NCI-H2081 treated with DMSO at 0.1 percent for 48 hours (cell line): ENCODE measurements around the gene C12orf76.
"Not testable (repeated sequence)": the region's sequence is repeated elsewhere in the genome, so short reads cannot be mapped to it uniquely, and the experiment has no call there.

Experiments
- DNase-seq: peaks from one replicate; lab custom pipeline; 2025; lab: John Stamatoyannopoulos, UW

Gene C12orf76, protein sequence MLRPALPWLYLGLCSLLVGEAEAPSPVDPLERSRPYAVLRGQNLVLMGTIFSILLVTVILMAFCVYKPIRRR

DNA sequence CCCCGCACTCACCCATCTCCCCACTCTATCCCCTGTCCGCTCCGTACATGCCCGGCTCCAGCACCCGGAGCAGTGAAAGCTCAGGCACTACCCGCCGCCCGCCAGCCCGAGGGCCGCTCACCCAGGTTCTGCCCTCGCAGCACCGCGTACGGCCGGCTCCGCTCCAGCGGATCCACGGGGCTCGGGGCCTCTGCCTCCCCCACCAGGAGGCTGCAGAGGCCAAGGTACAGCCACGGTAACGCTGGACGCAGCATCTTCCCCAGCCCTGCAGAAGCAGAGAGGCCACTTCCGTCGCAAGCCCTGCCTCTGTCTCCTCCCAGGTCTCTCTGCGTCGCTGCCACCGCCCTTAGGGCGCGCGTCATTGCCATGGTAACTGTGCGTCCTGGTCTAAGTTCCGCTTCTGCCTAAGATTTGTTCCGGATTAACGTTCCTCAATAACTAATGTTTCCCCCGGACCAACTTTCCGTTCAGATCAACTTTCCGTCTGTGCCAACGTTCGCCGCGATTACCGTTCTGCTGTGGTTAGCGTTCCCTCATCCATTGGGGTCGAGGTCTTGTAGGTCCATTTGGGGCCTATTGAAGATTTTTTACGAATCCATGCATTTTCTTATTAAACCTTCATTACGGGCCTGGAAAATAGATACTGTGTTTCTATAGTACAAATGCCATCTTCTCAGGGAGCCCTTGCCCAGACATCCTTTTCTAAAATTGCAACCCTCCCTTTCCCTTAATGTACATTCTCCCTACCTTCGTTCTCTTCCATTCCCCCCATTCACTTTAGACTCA lies at the start of gene C12orf76:
C12orf76 (minus strand) TSS at position 281 of the 786 bp plus-strand sequence; CDS start at position 254, 27 bp downstream.
- DNase-seq: peak; percentile 89

DNA sequence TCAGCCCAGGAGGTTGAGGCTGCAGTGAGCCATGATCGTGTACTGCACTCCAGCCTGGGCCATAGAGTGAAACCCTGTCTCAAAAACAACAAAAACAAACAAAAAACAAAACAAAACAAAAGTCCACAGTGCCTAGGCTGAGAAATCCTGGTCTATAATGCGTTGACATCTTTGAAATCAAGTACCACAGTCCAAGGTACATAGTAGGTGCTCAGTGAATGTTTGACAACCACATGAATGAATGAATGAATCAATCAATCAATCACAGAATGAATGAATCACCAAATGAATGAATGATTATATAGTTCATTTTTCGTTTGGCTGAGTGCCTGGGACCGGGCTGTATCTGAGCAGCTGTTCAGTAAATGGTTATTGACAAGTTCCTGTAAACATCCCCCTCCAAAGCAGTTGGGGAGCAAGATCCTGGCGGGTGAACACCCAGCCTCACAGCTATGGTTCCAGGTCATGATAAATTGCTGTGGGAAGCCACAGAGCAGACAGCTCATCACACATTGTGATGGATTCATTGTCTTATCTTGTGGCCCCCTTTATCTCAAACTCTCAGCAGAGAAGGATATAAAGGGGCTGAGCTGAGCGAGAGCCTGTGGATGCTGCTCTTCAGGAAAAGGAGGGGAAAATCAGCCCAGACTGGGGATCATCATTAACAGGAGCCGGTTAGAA lies 45.4 kb upstream of the C12orf76 start:
- DNase-seq: no peak

DNA sequence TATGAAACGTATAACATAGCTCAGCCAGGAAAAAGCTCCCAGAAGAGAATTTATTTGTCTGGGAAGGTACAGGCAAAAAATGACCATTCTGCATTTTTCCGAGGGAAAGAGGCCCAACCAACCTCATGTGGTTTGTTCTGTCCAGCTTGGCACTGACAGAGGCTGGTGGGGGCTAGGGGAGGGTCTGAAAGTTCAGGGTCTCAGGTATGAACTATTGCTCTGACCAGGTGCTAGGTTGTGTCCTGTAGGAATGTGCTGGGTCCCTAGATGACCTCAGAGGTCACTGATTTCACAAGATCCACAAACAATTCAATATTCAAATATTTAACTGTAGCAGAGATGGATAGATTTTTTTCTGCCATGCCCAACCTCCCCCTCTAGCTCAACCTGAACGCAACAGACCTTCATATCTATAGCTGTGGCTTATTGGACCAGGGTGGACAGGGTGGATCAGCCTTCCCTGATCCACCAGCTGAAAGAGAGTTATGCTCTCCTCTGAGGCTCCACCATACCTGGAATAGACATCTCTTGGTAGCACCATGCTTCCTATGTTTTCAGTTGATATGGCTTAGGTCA lies 42.9 kb upstream of the C12orf76 start:
- no peak for DNase-seq

DNA sequence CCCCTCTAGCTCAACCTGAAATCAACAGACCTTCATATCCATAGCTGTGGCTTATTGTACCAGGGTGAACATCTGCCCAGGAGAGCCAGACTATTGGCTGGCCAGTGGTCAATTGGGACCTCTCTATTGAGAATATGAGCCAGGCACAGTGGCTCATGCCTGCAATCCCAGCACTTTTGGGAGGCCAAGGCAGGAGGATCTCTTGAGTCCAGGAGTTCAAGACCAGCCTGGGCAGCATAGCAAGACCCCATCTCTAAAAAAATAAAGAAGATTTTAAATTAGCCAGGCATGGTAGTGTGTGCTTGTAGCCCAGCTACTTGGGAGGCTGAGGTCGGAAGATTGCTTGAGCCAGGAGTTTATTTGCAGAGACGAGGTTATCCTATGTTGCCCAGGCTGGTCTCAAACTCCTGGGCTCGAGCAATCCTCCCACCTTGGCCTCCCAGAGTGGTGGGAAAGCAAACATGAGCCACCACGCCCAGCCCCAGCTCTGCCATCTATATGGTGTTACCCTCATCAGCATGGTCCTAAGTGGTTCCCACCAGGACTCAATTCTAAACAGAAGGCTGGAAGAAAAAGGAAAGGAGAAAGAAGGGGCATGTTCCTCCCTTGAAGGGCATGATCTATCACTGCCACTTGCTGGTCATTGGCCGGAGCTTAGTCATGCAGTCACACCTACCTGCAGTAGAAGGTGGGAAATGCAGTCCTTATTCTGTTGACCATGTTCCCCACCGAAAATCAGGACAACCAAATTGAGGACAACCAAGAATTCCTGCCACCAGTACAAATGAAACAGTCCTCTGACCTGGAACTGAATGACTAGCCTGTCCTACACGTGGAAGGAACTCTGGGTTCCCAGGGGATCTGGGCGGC lies 42.2 kb upstream of the C12orf76 start:
- no peak for DNase-seq

DNA sequence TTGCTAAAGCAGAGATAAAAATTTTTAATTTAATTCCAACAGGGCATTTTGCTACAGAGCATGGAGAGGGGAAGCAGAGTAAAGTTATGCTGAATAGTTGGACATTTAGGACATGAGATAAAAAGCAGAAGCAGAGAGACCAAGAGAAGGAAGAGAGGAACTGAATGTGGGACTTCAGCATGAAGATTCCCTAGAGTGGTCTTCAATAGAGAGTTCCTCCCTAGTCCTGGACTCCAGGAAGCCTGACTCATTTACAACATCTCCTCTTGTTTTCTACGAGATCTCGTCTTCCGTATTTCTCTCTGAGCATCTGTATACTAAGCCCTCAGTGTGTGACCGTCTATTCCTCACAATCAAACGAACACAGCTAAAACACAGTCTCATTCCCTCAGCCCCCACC lies 40.6 kb upstream of the C12orf76 start:
- no peak for DNase-seq

DNA sequence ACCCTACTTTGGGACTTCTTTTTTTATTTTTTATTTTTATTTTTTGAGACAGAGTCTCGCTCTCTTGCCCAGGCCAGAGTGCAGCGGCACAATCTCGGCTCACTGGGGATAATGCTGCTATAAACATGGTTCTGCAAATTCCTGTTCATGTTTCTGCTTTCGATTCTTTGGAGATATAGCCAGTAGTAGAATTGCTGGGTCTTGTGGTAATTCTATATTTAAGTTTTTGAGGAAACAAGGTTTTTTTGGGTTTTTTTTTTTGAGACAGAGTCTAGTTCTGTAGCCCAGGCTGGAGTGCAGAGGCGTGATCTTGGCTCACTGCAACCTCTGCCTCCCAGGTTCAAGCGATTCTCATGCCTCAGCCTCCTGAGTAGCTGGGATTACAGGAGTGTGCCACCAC lies 39.9 kb upstream of the C12orf76 start:
- DNase-seq: not testable (repeated sequence)

DNA sequence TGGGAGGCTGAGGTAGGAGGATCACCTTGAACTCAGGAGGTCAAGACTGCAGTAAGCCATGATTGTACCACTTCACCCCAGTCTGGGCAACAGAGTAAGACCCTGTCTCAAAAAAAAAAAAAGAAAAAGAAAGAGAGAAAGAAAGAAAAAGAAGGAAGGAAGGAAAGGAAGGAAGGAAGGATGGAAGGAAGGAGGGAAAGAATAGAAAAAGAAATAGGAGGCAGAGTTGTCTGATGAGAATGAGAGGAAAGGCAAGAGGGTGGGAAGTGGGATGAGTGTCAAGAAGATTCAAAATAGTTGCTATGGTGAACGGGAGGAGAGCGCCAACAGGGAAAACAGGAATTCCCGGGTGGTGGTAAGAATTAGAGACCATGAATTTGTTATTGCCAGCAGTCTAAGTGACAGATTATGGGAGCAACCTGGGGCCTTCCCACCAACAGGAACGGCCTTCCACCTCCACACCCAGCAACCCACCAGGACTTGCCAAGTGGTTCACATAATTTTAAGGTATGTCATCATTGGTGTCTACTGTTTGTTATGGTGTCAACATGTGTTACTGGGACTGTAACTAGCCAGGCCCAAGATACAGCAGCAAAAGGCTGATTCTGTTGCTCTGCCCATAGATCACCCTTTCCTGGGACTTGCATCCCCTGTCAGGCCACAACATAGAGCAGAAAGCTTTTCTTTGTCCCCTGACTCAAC lies 36.1 kb upstream of the C12orf76 start:
- no peak for DNase-seq

DNA sequence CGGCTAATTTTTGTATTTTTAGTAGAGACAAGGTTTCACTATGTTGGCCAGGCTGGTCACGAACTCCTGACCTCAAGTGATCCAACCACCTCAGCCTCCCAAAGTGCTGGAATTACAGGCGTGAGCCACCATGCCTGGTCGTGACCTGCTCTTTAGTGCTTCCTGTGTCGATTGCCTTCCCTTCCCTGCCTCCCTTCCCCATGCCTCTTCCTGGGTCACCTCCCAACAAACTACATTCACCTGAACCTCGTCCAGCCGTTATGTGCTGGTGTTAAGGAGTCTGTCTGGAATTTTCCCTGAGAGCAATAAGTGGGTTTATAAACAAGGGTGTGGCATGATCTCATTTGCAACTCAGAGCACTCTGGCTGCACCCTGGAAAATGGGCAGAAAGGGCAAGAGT lies 32.1 kb upstream of the C12orf76 start:
- no peak for DNase-seq

DNA sequence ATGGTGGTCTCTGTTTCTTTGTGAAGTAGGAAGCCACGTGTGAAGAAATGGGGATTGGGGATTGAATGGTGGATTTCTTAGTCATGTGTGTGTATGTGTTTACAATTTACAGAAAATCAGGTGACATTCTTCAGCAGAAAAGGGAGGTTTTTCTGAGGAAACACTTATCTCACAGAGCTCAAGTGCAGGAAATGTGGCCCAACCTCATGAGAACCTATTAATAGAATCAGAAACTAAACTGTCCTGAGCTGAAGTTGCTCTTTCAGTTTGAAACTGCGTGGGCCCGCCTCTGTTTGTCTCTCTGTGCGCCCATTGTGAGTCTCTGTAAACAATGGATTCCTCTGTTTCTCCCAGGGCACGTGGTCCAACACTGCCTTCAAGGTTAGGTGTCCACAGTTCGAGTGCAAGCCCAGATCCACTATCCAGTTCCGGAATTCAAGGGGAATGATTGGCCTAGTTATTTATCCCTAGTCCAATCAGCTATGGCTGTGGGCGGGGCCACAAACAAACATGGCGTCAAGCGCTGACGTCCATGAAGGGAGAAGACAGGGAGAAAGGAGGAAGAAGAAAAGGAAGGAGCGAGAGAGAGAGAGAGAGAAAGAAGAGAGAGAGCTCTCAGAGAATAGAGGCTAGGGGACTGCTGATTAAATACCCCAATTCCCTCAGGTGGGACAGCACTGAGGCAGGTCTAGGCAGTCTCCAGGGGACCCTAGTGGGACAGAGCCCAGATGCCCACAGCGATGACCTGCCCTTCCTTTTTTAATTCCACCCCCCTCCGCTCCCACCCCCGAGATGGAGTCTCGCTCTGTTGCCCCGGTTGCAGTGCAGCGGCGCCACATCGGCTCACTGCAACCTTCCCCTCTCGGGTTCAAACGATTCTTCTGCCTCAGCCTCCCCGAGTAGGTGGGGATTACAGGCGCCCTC lies 31.4 kb upstream of the C12orf76 start:
- no peak for DNase-seq

DNA sequence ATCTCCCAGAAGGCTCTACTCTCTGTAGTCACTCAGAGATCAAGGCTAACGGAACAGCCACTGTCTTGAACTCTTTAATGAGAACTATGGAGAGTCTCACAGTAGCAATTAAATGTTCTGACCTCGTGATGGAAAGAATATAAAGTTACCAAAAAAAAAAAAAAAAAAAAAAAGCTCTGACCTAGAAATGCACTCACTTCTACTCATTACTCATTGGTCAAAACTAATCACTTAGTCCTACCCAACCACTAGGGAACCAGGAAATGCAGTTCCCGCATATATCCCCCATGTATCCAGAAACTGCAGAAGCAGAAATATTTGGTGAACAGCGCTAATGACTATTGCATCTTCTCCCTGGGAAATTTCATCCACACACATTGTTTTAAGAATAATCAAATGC lies 29.5 kb upstream of the C12orf76 start:
- DNase-seq: no peak

DNA sequence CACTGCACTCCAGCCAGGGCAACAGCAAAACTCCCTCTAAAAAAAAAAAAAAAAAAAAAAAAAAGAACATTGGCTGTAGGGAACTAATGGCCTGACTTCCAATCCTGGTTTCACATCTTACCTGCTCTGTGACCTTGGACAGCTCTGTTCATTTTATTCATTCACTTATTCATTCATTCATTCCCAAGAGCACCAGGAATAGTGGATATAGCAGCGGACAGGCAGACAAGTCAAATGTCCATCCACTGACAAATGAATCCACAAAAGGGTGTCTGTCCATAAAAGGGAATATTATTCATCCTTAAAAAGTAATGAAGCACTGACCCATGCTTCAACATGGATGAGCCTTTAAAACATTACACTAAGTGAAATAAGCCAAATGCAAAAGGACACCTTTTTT lies 27.6 kb upstream of the C12orf76 start:
- no peak for DNase-seq

DNA sequence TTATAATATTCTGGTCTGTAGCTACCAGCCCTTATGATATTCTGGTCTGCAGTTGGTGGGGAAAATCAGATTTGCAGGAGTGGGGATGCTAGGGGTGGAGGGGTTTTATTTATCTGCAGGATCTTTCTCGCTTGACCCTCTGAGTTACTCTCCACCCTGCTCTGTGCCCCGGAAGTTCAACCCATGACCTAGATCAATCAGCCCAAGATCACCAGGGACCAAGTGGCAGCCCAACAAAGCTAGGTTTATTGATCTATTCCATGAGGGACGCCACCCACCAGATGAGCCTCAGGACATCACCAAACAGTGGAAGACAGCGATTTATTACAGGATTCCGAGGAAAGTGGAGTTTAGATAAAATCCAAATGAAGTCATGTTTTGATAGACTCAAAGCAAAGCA lies 25.8 kb upstream of the C12orf76 start:
- no peak for DNase-seq

DNA sequence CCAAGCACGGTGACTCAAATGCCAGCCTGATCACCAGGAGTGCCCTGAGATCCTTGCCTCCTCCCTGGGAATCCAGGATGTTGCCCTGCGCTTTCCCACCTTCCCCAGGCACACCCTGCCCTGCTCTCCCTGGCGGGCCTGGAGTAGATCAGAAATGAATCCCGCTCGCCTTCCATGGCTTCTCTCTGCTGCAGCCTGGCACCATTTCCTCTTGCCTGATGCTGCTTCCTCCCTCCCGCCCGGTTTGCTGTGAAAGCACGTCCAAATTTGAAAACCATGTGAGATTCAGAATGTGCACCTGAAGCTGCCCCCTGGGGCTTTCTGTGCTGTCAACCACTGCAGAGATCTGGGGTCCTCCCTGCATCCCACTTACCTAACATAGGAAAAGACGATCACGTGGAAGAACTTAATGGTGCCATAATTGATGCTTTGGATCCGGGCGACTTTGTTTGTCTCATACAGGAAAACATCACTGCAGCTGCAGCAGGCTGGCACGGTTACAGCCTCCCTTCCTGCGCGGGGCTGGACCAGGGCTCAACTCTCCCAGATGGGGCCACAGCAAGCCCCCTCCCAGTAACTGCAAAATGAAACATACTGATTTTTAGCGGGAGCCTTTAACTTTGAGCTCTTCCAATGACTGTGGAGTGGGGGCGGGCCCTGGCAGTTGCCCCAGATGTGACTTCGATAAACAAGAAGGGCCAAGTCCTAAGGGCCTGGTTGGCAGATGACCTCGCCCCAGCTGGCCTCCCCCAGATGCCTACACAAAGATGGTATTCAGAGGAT lies 24.9 kb upstream of the C12orf76 start:
- DNase-seq: peak; percentile 78

DNA sequence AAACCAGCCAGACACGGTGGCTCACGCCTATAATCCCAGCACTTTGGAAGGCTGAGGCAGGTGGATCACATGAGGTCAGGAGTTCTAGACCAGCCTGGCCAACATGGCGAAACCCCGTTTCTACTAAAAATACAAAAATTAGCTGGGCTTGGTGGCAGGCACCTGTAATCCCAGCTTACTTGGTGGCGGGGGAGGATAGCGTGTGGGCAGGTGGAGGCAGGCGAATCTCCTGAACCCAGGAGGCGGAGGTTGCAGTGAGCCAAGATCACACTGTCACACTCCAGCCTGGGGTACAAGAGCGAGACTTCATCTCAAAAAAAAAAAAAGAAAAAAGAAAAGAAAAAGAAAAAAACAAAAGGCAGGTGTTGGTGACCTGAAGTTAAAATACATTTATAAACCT lies 24.3 kb upstream of the C12orf76 start:
- not testable (repeated sequence) for DNase-seq

DNA sequence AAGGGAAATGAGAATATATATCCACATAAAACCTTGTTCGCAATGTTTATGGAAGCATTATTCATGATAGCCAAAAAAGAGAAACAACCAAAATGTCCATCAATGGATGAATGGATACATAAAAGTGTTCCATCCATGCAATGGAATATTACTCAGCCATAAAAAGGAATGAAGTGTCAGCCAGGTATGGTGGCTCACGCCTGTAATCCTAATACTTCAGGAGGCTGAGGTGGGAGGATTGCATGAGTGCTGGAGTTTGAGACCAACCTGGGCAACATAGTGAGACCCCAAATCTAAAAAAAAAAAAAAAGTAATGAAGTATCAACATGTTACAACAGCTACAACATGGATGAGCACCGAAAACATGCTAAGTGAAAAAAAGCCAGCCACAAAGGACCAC lies 23.6 kb upstream of the C12orf76 start:
- DNase-seq: no peak

DNA sequence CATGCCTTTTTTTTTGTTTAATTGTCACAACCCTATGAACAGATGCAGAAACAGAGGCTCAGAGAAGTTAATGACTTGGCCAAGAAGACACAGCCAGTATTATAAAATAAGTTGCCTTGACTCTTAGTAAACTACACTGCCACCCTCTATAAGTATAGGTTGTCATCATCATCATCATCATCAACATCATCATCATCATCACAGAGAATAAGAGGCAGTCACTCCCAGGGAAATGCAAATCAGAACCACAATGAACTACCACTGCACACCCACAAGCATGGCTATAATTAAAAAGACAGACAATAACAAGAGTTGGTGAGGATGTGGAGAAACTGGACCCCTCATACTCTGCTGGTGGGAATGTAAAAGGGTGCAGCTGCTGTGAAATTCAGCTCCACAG lies 23.2 kb upstream of the C12orf76 start:
- DNase-seq: no peak

DNA sequence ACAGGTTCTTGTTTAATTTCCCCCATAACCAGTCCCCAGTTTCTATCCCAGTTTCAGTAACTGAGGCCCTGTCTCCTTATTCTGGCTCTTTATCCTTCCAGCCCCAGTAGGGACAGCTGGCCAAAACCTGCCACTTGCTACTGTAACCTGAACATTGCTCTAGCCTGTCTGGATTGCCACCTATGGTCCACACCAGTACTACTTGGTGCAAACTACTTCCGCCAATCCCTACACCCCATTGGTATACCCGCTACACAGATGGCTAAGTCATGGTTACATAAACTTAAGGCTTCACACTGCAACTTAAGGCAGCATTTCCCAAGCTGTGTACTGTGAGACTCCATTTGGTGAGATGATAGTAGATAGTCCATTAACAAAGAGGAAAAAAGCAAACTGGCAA lies 20.3 kb upstream of the C12orf76 start:
- no peak for DNase-seq

DNA sequence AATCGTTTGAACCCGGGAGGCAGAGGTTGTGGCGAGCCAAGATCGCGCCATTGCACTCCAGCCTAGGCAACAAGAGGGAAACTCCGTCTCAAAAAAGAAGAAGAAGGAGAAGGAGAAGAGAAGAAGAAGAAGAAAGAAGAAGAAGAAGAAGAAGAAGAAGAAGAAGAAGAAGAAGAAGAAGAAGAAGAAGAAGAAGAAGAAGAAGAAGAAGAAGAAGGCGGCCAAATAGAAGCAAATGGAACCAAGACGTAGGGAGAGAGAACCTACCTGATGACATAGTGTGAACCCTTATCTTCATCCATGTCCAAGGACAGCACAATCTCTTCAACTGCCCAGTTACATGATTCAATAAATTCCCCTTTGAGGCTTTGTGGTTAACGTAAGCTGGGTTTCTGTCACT lies 19.8 kb upstream of the C12orf76 start:
- DNase-seq: not testable (repeated sequence)

DNA sequence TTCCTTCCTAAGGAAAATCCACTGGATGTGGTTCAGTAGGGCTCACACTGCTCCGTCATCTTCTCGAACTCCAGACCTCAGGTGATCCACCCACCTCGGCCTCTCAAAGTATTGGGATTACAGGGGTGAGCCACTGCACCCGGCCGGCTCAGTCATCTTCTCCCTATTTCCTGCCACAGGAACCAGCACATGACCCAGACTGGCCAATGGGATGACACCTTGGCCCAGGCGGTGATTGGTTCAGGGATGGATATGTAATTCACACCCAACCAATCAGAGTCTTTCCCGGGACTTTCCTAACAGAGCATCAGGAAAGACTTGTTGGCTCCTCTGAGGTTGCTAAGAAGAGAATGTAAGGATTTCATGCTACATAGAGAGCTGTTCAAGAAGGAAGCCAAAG lies 19.2 kb upstream of the C12orf76 start:
- no peak for DNase-seq

DNA sequence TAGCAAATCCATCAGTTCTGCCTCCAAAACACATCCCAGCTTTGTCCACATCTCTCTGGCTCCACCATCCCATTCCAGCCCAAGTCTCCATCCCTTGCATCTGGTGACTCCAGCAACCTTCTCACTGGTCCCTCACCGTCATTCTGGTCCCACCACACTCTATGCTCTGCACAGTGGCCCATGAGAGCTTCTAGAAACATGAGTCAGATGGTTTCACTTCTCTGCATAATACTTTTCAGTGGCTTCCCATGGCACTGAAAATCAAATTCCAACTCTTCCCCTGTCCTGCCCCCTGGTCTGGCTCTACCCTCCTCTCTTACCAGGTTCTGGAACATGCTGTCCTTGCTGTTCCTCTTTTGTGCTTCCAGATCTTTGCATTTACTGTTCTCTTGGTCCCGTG lies 17.2 kb upstream of the C12orf76 start:
- no peak for DNase-seq
